Hepatocyte (in vitro differentiated cells): ENCODE measurements around the gene MED6.

Experiments used
- CTCF ChIP-seq: fragments of 200-600 bp; sonication (generic); IDR thresholded peaks from 2 replicates; pipeline ENCODE4 v1.5.1; 2016; ENCODE audit warnings: antibody characterized with exemption, mild to moderate bottlenecking; ENCODE audit not compliant: poor library complexity
- EZH2 ChIP-seq: fragments of 200-600 bp; sonication (generic); IDR thresholded peaks from 2 replicates; pipeline ENCODE4 v1.6.1; 2016; ENCODE audit warnings: antibody characterized with exemption, mild to moderate bottlenecking, borderline replicate concordance
- EZH2phosphoT487 ChIP-seq: fragments of 200-600 bp; sonication (generic); IDR thresholded peaks from one replicate; pipeline ENCODE4 v1.6.1; 2018; ENCODE audit warnings: antibody characterized with exemption, mild to moderate bottlenecking, low read depth, moderate library complexity; ENCODE audit not compliant: unreplicated experiment, severe bottlenecking

GRCh38 chr14:70618314-70618713, 17.9 kb upstream of the MED6 start:
- TF ChIP-seq CTCF (no peak), EZH2 (no peak), EZH2phosphoT487 (no peak)
